Panc1 (cell line): ENCODE results near the gene FGD2.

Source experiments
- POLR2AphosphoS5 ChIP-seq: IDR thresholded peaks from 2 replicates; pipeline ENCODE4 v1.6.1; 2012; ENCODE audit warnings: mild to moderate bottlenecking, low read depth, low read length, moderate library complexity
- SIN3A ChIP-seq: IDR thresholded peaks from 2 replicates; pipeline ENCODE4 v1.6.1; 2012; ENCODE audit warnings: low read depth, mild to moderate bottlenecking, low read length, moderate library complexity, borderline replicate concordance; ENCODE audit not compliant: insufficient read depth
- TCF7L2 ChIP-seq: IDR thresholded peaks from 2 replicates; pipeline ENCODE4 v1.6.1; 2011; ENCODE audit warnings: mild to moderate bottlenecking, low read depth, low read length, inconsistent platforms
- TF ChIP-seq, protein P1 (sequence below): fragments of 450-650 bp; IDR thresholded peaks from 2 replicates; pipeline ENCODE4 v1.5.1; 2017; ENCODE audit warnings: mild to moderate bottlenecking
- TF ChIP-seq, protein P2 (sequence below), 2 experiments: IDR thresholded peaks; 2 replicates each; pipeline ENCODE4 v1.6.1; 2011 to 2012; ENCODE audit warnings: low read depth in 2 of 2, control low read depth in 1 of 2, low read length in 1 of 2, mild to moderate bottlenecking in 1 of 2, moderate library complexity in 1 of 2; ENCODE audit not compliant: insufficient read depth in 1 of 2

DNA sequence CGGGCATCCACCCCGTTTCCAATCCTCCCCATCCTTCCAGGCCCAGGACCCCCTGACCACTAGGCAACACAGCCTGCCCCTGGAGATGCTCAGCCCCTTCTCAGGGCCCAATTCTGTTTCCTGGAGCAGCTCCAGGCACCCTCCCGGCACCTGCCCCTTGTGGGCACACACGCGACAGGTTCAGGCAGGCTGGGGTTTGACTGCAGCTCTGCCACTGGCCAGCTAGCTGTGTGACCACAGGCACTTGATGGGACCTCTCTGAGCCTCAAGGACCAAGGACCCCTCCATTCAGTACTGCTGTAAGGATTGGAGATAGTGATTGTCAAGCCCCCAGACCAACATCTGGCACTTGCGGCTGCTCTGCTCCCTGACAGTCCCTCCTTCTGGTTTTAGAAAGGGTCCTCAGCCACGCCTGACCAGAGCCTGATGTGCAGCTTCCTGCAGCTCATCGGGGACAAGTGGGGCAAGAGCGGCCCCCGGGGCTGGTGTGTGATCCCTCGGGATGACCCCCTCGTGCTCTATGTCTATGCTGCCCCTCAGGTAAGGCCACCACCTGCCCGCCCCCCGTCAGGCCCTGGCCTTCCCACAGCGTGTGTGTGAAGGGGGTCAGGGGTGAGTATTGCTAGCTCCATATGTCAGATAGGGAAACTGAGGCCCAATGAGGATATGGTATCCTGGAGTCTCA is 21.7 kb downstream of the FGD2 start:
- TF ChIP-seq POLR2AphosphoS5 (no peak), SIN3A (no peak), TCF7L2 (no peak)
- TF ChIP-seq, protein P1, sequence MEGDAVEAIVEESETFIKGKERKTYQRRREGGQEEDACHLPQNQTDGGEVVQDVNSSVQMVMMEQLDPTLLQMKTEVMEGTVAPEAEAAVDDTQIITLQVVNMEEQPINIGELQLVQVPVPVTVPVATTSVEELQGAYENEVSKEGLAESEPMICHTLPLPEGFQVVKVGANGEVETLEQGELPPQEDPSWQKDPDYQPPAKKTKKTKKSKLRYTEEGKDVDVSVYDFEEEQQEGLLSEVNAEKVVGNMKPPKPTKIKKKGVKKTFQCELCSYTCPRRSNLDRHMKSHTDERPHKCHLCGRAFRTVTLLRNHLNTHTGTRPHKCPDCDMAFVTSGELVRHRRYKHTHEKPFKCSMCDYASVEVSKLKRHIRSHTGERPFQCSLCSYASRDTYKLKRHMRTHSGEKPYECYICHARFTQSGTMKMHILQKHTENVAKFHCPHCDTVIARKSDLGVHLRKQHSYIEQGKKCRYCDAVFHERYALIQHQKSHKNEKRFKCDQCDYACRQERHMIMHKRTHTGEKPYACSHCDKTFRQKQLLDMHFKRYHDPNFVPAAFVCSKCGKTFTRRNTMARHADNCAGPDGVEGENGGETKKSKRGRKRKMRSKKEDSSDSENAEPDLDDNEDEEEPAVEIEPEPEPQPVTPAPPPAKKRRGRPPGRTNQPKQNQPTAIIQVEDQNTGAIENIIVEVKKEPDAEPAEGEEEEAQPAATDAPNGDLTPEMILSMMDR, result no peak
- TF ChIP-seq, protein P2, sequence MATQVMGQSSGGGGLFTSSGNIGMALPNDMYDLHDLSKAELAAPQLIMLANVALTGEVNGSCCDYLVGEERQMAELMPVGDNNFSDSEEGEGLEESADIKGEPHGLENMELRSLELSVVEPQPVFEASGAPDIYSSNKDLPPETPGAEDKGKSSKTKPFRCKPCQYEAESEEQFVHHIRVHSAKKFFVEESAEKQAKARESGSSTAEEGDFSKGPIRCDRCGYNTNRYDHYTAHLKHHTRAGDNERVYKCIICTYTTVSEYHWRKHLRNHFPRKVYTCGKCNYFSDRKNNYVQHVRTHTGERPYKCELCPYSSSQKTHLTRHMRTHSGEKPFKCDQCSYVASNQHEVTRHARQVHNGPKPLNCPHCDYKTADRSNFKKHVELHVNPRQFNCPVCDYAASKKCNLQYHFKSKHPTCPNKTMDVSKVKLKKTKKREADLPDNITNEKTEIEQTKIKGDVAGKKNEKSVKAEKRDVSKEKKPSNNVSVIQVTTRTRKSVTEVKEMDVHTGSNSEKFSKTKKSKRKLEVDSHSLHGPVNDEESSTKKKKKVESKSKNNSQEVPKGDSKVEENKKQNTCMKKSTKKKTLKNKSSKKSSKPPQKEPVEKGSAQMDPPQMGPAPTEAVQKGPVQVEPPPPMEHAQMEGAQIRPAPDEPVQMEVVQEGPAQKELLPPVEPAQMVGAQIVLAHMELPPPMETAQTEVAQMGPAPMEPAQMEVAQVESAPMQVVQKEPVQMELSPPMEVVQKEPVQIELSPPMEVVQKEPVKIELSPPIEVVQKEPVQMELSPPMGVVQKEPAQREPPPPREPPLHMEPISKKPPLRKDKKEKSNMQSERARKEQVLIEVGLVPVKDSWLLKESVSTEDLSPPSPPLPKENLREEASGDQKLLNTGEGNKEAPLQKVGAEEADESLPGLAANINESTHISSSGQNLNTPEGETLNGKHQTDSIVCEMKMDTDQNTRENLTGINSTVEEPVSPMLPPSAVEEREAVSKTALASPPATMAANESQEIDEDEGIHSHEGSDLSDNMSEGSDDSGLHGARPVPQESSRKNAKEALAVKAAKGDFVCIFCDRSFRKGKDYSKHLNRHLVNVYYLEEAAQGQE (IDR thresholded peaks at IDR 0.05; ENCODE audit: insufficient read depth in 1 of 2, low read depth in 2 of 2, low read length in 1 of 2), result no peak
